GM19328 (cell line): ENCODE results near the gene ENC1.

Source experiments
- ATAC-seq: cut with Tn5 transposase; IDR thresholded peaks from one replicate; pipeline ENCODE4 v1.9.1; 2021; ENCODE audit warnings: mild to moderate bottlenecking, moderate library complexity; ENCODE audit not compliant: unreplicated experiment

Gene ENC1

DNA sequence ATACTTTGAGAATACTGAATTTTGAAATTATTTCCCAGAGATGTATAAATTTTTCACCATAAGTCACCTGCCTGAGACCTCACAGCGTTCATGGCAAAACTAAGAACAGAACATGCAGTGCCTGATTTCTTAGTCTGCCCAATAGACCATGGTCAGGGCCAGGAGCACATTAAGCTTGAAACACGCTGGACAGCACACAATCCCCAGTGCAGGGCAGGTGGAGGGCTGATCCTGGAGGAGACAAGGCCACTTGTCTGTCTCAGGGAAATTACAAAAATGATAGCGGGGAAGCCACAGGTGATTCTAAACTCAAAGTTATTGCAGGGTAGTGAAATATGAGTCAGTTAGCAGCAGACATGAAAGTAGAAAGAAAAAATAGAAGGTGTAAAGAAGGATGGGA lies 18.6 kb upstream of the ENC1 start:
- no peak for ATAC-seq

DNA sequence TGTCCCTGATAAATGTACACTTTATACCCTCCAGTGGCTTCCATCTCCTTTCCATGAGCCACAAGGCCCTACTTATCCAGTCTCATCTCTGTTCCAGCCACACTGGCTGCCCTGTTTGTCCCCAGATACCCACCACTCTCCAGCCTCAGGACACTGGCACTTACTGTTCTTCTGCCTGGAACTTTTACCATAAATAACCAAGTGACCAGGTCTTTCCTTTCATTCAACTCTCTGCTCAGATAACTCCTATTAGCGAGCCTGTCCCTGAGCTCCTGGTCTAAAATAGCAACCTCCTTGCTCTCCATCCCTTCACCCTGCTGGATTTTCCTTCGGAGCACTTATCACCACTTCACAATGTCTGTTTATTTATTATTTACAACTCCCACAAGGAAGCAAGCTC lies 16.6 kb upstream of the ENC1 start:
- ATAC-seq: no peak

DNA sequence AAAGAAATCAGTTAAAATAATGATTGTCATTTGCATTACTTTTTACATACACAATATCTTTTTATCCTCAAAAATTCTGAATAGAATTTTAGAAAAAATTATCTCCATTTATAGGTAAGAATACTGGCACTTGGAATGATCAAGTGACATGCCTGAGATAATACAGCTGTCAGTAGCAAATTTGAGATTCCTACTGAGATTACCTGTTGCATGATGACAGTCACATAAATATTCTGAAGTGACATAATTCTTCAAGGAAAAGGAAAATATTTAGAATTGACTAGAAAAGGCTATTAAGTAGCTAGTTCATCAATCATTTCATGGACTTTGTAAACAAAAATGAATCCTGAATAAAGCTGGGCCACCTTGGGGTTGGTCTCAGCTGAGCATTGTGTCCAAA lies 15.2 kb upstream of the ENC1 start:
- no peak for ATAC-seq

- no peak for ATAC-seq
Measured at GRCh38 chr5:74655206-74655605, 14.7 kb upstream of the ENC1 start.

DNA sequence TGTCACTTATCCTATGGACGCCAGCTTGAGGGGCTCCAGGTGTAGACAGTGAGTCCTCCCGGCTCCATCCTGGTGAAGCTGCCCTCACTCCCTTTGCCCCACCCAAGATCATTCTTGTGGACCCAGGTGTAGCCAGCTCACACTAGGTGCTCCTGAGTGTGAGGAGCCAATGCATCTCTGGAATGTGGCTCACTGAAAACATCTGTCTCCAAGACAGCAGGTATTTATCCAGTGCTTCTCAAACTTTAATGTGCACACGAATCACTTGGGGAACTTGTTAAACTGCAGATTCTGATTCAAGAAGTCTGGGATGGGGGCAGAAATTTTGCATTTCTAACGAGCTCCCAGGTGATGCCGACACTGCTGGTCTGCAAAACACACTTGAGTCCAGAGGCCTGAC lies 13.5 kb upstream of the ENC1 start:
- no peak for ATAC-seq

GRCh38 chr5:74652576-74652975 lies 12.0 kb upstream of the ENC1 start:
- ATAC-seq: no peak

- ATAC-seq: no peak
Measured at GRCh38 chr5:74651710-74652109, 11.2 kb upstream of the ENC1 start.

DNA sequence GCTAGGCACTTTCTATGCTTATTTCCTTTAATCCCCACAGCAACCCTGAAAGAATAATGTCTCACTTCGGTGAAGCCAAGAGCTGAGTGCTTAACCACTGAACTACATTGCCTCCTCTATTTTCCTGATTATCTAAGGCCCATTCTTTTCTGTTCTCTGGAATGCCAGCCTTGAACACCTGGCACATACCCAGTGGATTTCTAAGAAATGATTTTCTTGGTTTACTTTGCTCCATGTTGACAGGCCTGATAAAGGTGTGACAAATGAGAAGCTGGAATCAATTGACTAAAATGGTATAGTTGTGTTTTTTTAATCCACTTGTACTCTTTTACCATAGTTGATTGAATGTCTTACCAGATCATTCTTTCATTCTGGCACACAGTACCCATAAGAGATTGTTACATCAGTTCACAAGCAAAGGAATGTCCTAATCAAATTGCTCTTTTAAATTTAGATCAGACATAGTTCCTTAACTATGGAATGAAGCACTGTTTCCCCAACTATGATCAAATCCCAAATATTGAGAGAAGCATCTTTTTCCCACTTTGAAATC lies 9.0 kb upstream of the ENC1 start:
- no peak for ATAC-seq

DNA sequence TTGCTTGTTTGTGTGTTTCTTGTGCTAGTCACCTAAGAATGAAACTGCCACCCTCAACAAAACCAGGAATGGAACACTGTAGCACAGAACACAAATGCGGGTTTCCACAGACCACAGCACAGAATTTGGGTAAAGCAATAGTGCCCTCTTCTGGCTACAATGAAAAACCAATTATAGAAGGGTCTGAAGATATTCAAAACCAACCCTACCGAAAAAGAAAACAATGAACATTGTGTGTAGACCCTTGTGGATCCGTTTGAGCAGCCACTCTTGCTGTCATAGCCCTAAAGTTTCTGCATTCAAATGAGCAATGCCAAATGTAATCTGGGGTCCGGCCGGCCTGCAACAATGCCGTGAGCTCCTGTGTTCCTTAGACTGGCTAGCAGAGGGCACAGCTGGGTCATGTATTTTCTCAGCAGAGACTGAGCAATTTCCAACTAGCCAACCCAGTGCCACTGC lies 8.3 kb upstream of the ENC1 start:
- peak; percentile 77 for ATAC-seq

- no peak for ATAC-seq
Measured at GRCh38 chr5:74647096-74647495, 6.6 kb upstream of the ENC1 start.

DNA sequence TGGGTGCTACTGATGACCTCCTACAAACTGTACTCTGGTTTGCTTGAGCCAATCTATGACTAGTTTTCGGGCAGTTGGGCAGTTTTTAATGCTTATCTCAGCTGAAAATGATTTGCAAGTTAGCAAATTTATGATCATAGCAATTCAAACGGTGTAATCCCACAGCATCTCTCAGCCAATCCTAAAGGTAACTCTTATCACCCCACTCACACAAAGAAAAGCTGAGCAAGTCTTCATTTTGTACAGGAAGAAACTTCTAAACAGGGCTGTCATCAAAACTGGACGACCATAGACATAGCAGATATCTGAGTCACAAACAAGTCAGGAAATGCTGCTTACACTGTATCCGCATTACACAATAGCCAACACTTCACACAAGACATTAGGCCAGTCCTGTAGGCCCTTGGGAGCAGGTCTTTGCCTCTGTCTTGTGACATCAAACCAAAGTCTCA lies 2.6 kb upstream of the ENC1 start:
- no peak for ATAC-seq

DNA sequence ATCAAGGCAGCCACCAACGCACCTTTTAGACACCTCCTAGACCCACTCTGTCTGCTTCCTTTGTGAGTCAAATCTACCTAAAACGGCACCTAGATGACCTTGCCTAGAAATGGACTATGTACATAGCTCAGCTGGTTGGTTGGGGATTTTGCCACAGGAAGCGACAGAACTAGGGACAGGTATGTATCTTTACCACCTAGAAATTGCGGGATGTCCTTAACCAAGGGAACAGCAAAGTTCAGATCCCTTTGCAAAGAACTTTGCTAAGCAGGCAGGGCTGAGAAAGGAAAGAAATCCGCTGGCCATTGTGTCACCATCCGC lies 2.0 kb upstream of the ENC1 start:
- no peak for ATAC-seq

- ATAC-seq: no peak
Measured at GRCh38 chr5:74641735-74642542, 1.4 kb upstream of the ENC1 start.

GRCh38 chr5:74640954-74641734 lies 616 bp upstream of the ENC1 start:
- ATAC-seq: peak; percentile 10

DNA sequence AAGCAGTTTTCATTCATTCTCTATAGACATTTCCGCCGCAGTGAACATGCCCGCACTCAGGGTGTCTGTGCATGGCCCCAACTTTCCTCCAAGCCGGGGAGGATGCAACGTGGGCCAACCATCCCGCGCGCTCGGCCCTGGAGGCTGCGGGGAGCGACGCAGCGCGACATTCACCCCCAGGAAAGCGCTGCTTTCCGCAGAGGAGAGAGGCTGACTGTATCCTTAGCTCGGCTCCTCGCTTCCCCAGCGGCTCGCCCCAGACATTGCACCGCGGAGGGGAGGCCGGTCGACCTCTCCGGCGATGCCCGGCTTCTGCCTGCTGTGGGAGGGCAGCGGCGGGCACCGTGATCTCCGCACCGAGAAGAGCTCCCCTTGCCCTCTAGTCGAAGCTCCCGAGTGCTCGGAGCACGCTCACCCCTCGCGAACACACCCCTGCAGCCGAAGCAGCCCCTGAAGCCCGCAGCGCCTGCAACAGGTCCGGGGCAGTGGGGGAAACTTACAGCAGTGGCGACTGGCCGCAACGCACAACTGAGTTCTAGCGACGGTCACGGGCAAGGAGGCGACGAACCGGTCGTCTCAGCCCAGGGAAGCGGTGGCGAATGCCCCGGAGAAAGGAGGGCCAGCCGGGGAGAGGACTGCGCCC lies 600 bp downstream of the ENC1 start:
- ATAC-seq: peak; percentile 9

DNA sequence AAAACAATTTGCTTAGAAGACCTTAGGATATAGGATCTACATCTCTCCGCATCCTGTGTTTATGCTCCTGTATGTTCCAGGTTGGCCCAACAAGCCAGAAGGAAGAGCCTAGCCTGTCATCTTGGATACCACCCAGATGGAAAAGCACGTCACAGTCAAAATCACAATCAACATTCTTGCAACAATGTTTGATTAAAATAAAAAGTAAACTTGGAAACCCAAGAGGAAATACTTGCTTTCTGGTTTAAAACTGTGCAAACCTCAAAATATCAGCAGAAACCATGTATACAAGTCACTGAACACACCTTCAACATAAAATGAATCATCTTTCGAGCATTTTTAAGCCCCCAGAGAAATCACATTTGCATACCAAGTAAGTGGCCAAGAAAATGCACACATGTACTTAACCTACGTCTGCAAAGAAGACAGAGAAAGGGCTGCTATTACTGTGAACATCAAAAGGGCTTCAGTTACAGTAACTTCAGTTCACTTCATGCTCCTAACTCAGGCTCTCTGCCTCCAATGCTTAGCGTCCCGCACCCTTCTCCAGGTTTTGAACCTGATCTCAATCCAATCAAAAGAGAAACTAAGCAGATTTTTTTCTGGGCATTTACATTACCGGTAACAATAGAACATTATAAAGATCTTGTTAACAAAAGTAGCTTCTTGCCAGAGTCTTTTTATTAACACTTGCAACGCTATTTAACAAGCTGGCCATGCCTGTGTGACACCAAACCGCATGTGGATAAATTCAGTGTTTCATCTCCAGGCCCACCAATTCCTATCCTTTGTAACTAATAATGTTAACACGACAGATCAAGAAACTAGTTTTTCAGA lies 1.3 kb downstream of the ENC1 start:
- peak; percentile 33 for ATAC-seq

- no peak for ATAC-seq
Measured at GRCh38 chr5:74638544-74638969, 2.0 kb downstream of the ENC1 start.

- ATAC-seq: no peak
Measured at GRCh38 chr5:74636552-74636951, 4.0 kb downstream of the ENC1 start.

DNA sequence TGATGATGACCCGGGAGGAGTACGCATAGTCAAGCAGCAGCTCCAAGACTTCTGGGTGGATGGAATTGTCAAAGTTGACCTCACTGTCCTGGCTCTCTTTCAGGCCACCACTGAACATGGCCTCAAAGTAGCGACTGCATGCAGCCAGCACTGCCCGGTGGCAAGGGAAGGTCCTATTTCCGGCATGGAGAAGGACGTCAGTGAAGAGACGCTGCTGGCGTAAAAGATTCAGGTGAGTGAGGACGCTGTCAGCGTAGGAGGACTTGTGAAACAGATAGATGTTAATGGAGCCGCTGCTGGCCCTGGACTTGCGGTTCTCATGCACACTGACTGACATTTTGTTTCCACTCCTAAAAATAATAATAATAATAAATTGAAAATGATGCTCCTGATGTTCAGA lies 4.4 kb downstream of the ENC1 start:
- no peak for ATAC-seq

DNA sequence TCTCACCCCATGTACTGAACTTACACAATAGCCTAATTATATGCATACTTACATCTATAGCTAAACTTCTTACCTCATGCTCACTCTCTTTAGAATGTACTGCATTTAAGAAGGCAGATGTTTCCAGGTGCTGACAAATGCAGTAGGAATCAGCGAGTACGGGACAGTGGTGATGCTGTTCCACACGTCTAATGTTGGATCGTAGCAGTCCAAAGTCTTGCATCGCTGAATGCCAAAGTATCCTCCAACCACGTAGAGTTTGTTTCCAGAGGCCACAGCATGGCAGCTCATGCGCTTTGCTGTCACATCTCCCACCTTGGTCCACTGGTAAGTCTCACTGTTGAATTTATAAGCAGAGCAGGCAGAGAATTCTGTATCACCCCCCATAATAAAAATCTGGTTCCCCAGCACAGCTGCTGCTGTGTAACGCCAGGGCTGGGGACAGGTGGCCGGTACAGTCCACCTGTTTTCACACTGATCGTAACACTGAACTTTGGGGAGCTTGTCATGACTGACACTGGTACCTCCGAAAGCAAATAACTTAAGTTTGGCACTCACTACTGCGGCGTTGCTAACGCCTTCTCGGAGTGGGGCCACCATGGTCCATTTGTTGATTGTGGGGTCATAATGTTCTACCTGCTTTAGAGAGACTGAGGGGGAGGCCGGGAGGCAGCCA lies 5.8 kb downstream of the ENC1 start:
- no peak for ATAC-seq
